VCaP (cell line): Measurements from ENCODE around the gene IFIH1.

ENCODE experiments used
- H3K27ac ChIP-seq: fragments of 450-650 bp; 2 replicates; pipeline ENCODE4 v1.5.1; 2017
- TF ChIP-seq, protein P1 (sequence below): fragments of 450-650 bp; conservative IDR thresholded peaks from 2 replicates; pipeline ENCODE4 v1.5.1; 2017; ENCODE audit warnings: mild to moderate bottlenecking, moderate library complexity

The IFIH1 gene

DNA sequence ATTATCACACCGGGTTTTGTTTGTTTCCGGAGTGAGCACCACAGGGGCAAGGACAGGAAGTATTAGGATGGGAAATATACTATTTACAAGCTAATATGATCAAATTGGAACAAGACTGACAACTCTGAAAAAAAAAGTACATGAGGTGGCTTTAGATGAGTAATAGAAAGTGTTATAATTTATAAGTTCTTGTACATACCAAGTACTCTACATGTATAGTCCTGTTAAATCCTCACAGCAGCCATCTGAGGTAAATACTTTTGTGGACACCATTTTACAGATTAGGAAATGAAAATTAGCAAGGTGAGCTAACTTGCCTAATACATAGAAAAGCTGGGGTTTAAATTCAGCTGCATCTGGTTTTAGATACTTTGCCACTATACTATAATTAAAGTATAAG, 86.5 kb downstream of the IFIH1 start:
- H3K27ac ChIP-seq, result no peak overlapping the region
- TF ChIP-seq, protein P1, sequence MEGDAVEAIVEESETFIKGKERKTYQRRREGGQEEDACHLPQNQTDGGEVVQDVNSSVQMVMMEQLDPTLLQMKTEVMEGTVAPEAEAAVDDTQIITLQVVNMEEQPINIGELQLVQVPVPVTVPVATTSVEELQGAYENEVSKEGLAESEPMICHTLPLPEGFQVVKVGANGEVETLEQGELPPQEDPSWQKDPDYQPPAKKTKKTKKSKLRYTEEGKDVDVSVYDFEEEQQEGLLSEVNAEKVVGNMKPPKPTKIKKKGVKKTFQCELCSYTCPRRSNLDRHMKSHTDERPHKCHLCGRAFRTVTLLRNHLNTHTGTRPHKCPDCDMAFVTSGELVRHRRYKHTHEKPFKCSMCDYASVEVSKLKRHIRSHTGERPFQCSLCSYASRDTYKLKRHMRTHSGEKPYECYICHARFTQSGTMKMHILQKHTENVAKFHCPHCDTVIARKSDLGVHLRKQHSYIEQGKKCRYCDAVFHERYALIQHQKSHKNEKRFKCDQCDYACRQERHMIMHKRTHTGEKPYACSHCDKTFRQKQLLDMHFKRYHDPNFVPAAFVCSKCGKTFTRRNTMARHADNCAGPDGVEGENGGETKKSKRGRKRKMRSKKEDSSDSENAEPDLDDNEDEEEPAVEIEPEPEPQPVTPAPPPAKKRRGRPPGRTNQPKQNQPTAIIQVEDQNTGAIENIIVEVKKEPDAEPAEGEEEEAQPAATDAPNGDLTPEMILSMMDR, result no peak

DNA sequence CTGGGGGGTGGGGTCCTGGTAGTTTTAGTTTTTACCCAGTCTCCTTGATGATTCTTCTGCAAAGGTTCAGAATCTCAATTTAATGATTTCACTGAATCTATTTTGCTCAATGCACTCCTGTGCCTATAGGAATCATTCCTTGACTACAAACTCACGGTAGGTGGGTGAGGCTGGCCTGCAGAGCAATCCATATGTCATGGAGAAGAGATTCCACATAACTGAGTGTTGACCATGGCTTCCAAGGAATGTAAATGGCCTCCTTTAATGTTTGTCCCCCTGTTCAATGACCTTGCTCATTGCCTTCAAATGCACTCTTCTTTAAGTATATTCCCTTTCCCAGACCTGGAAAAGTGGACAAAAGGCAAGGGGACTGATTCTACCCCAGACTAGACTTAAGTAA, 87.7 kb downstream of the IFIH1 start:
- H3K27ac ChIP-seq, result no peak overlapping the region
- TF ChIP-seq, protein P1, result no peak

DNA sequence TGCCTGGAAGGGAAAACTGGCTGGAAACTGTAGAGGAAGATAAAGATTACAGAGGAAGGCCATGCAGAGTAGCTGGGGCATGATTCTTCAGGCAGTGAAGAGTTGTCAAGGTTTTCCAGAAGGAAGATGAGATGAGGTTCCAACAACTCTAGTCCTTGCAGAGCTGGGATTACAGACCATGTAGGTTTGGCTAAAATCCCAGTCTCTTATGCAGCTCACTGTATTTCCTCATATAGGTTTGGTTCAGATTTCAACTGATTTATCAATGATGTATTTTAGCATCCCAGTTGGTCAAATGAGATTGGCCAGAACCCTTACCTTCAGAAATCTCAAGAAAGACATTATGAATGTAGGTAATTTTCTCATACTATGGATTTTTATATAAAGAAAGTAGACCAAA, 91.6 kb downstream of the IFIH1 start:
- TF ChIP-seq, protein P1, result no peak
- no peak overlapping the region for H3K27ac ChIP-seq

DNA sequence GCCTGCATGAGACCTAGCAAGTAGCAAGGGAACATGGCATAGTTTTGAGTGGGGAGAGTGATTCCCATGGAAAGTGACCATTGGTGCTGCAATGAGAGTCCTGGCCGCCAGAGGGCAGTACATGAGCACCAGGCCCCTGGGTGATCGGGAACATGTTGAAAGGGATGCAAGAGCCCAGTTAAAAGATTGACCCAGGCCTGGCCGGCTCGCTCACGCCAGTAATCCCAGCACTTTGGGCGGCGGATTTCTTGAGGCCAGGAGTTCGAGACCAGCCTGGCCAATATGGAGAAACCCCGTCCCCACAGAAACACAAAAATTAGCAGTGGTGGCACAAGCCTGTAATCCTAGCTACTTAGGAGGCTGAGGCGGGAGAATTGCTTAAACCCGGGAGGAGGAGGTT, 97.4 kb downstream of the IFIH1 start:
- TF ChIP-seq, protein P1, result peak; percentile 70

DNA sequence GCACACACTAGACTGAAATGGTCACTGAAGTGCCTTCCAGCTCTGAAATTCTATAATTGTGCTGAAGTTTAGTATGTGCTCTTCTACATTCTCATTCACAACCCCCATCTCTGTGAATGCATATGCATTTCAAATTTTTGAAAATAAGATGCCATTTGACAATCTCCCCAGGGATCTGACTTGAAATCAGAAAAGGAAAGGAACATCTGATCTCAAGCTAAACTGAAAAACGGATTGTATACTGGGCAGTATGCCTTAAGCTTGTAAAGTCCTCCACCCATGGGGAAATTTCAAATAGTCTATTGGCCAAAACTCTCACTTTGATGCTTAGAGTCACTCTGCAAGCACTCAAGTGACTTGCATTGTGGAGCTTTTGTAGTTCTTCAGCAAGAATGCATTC, 98.1 kb downstream of the IFIH1 start:
- TF ChIP-seq, protein P1, result no peak
- no peak overlapping the region for H3K27ac ChIP-seq

More for the DNA sequence above, 97.4 kb downstream of the IFIH1 start:
- H3K27ac ChIP-seq, result no peak overlapping the region

DNA sequence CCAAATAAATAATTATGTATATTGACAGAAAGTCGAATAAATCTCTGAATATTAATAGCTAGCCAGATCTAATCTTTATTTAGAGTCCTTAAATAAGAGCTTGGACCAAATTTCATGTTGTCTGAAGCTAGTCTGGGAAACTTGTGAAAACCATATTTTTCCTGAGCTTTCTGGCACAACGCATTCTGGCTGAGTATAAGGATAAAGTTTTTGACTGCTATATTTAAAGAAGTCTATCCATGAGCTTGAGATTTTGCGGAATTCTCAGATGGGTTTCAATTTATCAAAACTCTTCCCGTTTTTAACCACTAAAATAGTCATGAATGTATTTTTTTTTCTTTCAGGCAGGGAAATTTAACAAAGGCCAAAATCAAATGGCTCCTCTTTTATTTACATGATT, 99.1 kb downstream of the IFIH1 start:
- H3K27ac ChIP-seq, result no peak overlapping the region
- TF ChIP-seq, protein P1, result no peak

DNA sequence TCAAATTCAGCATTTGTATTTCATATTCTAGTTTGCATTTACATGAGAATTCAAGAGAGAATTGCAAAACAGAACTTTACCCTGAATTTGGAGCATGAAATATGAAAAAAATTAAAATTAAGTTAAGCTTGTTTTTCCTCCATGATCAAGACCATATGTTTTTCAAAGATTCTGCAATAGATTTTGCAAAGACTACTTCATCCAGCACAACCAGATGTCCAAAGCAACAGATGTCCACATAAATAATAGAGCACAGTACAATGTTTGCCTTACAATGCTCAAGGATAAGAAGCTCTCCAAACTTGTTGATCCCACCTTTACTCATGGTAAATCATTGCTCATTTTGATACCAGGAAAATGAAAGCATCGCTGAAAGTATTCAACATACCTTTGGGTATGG, 100.9 kb downstream of the IFIH1 start:
- TF ChIP-seq, protein P1, result no peak
- no peak overlapping the region for H3K27ac ChIP-seq
